HG02623 (cell line): ENCODE measurements around the gene NR3C2.
A peak's percentile ranks its signal among the peaks of the same experiment; 100 is the strongest.
"Not testable (repeated sequence)": the region's sequence is repeated elsewhere in the genome, so short reads cannot be mapped to it uniquely, and the experiment has no call there.

ENCODE experiments used
- ATAC-seq: cut with Tn5 transposase; IDR thresholded peaks from one replicate; pipeline ENCODE4 v1.9.1; 2021; ENCODE audit warnings: moderate library complexity; ENCODE audit not compliant: unreplicated experiment

NR3C2 gene

GRCh38 chr4:148225639-148226038 is 216.6 kb downstream of the NR3C2 start:
- no peak for ATAC-seq

DNA sequence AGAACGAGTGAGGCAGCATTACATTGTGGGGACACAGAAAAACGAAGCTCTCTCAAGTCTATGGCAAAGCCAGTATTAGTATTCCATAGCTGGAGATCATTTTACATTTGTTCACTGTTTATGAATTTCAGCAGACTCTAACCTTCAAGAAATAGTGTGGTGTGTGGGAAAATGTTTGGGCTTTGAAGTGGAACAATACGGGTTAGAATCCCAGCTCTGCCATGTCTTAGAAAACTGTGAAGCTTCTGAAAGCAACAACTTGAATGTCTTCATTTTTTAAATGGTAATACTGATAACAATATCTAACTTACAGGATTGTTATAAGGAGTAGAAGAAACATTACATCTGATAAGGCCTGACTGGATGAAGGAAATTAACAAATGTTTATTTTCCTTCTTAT is 217.7 kb downstream of the NR3C2 start:
- ATAC-seq: no peak

GRCh38 chr4:148222991-148223660 is 219.1 kb downstream of the NR3C2 start:
- ATAC-seq: no peak

- peak; percentile 89 for ATAC-seq
Measured at GRCh38 chr4:148216866-148217814, 225.1 kb downstream of the NR3C2 start.

DNA sequence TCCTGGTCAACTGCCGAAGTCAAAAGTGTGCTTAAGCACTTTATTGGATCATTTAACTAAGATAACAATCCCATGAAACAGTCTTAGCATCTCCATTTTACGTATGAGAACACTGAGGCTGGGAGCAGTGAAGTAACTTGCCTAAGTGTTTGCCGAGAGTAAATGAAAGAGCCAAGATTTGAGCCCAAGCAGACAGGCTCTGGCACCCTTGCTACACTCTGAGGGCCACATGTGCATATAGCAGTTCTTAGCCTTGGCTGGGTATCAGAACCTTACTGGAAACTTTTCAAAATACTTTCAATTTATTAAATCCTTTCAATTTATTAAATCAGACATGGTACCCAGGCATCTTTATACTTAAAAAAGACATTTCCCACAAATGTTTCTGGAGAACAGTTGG is 225.9 kb downstream of the NR3C2 start:
- ATAC-seq: no peak

DNA sequence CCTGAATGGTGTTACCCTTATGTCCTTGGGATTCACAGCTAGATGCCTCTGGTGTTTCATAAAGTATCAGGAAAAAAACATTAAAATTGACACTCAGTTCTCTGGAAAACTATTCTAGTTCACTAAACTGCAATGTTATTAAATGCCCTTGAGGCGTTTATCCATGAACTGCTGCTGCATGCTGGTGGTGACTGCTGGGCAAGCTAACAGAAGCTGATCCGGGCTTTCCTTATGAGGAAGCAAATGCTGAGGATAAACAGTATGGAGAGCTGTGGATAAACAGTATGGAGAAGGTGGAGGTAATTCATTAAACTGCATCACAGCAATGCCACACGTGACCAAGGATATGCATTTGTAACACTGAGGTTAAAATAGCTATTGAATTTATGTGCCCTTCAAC is 227.0 kb downstream of the NR3C2 start:
- no peak for ATAC-seq

- no peak for ATAC-seq
Measured at GRCh38 chr4:148214529-148215166, 227.6 kb downstream of the NR3C2 start.

DNA sequence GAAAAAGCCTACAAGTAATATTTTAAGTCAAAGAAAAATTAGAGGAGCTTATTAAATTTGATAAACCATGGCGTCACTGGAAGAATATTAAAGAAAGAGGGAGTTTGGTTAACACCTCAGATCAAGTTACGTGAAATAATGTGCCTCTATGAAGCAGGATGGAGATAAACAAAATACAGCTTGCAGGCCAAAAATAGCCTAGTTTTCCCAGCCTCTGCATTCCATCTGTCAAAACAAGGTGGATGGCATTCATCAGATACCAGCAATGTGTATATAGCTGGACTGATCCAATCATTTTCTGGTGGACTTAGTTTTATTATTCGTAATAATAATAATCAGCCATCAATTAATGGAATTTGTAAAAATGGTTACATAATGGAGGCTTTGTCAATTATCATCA is 230.7 kb downstream of the NR3C2 start:
- ATAC-seq: no peak

DNA sequence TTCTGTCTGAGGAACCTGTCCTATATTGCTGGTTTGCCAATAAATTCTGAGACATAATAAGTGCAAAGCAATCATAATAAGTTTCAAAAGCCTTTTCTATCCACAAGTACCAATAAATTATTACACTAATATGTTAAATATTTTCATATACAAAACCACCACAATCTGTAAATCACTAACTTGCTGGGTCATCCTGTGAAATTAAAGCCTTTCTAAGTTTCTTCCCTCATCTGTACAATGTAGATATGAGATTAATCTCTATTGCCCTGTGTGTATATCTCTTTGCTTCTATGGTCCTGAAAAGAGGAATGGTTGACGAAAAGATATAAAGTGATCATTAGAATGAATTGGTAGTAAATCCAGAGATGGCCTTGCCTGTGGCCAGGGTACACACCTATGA is 231.6 kb downstream of the NR3C2 start:
- ATAC-seq: no peak

GRCh38 chr4:148207068-148207467 is 235.1 kb downstream of the NR3C2 start:
- ATAC-seq: no peak

DNA sequence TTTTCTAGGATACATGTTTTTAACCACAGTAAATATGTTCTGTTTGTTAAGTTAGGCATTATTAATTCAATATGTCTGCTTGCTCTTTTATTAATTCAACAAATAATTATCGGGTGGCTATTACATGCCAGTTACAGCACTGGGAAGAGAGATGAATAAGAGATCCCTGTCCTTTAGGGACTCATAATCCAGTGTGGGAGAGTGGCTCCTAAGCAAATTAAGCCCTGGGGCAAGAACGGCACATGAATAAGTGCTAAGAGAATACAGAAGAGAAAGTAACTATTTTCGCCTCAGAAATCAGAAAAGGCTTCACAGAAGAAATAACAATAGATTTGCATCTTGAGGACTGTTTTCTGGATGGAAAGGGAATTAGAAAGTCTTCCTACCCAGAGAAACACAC is 236.7 kb downstream of the NR3C2 start:
- ATAC-seq: no peak

- ATAC-seq: no peak
Measured at GRCh38 chr4:148204892-148205291, 237.3 kb downstream of the NR3C2 start.

DNA sequence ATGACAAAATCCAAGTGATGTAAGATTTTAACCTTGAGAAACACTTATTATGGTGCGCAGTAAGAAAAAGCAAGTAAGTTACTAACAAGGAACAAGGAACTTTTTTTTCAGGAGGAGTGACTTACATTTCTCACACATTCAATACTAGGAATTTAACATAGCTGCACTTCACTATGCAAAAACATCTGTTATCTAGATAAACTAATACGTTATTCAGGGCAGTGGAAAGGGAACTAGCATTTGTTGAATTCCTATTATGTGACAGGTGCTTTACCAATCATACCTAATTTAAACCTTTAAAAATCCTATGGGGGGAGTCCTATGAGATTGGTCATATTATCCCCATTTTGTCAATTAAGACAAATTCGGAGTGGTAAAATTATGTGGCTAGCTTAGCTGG is 238.0 kb downstream of the NR3C2 start:
- ATAC-seq: no peak

DNA sequence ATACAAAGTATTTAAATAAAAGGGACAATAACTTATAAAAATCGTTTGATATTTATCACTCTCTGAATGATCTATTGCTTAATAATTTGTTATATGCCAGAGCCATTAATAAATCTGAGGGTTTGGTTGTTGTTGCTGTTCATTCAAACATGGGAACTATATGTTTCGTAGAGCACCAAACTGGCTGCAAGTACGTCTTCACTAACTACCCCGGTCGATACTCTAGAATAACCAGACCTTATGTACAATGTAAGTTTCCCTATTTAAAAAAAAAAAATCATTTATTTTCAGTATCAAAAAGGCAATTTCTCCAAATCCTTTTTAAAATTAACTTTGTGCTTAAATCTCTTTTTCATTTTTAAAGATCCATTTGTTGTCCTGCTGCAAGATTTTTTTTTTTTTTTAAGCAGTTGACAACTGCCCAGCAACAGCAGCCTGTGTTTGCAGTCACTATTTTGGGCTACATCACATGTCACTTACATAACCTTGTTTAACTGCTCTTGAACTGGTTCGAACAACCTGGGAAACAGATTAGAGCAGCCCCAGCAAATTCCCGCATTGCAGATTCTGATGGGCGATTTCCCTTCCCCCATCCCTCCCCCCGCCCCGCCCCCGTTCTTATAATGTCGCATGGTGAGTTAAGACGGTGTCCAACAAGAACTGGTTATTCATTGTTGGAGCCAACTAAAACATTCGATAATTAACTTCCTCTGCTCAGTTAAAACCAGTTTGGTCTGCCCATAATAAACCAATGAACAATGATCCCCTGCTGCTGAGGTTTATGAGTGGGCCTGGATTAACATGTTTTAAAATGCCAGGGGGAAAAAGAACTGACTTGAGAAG is 238.9 kb downstream of the NR3C2 start:
- ATAC-seq: no peak

- no peak for ATAC-seq
Measured at GRCh38 chr4:148200960-148201359, 241.3 kb downstream of the NR3C2 start.

- no peak for ATAC-seq
Measured at GRCh38 chr4:148196164-148196563, 246.1 kb downstream of the NR3C2 start.

- ATAC-seq: no peak
Measured at GRCh38 chr4:148192526-148192925, 249.7 kb downstream of the NR3C2 start.

DNA sequence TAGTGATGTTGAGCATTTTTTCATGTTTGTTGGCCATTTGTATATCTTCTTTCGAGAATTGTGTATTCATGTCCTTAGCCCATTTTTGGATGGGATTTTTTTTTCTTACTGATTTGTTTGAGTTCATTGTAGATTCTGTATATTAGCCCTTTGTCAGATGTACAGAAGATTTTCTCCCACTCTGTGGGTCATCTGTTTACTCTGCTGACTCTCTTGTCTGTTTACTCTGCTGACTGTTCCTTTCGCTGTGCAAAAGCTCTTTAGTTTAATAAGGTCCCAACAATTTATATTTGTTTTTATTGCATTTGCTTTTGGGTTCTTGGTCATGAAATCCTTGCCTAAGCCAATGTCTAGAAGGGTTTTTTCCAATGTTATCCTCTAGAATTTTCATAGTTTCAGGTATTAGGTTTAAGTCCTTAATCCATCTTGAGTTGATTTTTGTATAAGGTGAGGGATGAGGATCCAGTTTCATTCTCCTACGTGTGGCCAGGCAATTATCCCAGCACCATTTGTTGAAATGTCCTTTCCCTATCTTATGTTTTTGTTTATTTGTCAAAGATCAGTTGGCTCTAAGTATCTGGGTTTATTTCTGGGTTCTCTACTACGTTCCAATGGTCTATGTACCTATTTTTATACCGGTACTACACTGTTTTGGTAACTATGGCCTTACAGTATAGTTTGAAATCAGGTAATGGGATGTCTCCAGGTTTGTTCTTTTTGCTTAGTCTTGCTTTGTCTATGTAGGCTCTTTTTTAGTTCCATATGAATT is 254.6 kb downstream of the NR3C2 start:
- not testable (repeated sequence) for ATAC-seq

DNA sequence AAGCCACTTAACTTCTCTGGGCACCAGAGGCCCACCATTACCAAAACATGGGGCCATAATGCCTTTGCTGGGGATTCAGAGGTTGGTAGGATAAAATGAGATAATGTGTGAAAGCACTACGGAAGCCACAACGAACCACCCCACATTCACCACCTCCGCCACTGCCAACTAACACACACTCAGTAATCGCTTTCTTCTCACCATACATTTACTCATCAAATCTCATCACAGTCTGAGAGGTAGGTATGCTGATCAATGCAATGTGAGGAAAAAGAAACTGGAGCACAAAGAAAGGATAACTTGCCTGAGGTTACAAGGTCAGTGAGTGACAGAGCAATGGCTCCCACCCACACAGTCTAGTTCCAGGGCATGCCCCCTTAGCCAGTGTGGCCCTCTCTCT is 257.3 kb downstream of the NR3C2 start:
- no peak for ATAC-seq

DNA sequence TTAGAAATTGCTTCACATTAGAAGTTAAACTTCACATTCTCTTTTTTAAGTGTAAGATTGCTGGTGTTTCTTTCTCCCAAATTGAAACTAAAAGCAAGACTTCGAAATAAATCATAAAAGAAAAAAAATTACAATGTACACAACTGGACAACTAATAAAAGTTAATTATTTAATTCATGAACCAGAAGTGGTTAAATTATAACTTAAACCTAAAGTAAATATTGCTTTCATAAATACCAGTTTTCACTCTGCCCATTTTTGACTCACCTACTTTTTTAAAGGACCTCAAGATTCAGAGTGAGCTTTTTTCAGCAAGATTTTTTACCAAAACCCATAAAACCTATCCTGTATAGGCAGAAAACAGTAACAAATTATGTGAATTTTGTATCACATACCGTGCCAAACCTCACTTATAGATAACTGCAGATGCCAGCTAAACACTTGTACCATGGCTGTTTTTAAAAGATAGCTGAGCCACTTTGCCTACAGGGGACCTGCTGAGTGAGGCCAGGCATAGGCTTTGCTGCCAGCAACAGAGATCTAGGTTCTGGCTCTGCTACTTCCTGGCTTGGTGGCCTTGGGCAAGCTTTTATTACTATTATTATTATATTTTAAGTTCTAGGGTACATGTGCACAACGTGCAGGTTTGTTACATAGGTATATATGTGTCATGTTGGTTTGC is 259.8 kb downstream of the NR3C2 start:
- ATAC-seq: no peak
